Endothelial cell of umbilical vein (primary cell): ENCODE measurements around the gene IGFBP2. TPM values are rescaled to one million over a fixed set of nuclear protein-coding genes. Genes with fewer than 3 reads are reported as not detected.

Experiments used
- BruUV-seq: library from RNA; stranded (reverse); fragments of 400-500 nt; replicated peaks from 2 replicates; lab custom pipeline; 2021; lab: Mats Ljungman, UMichigan
- CTCF ChIA-PET: fragments of 300-600, 350-600 bp; sonication (Branson Sonifier 250); formaldehyde crosslinking; loops from one replicate; lab custom pipeline; 2021; ENCODE audit warnings: antibody characterized with exemption, inconsistent platforms; lab: Charles Lee
- POLR2A ChIA-PET: fragments of 300-600, 350-600 bp; sonication (Branson Sonifier 250); formaldehyde crosslinking; loops from one replicate; lab custom pipeline; 2021; ENCODE audit warnings: antibody characterized with exemption, inconsistent platforms; lab: Charles Lee
- DNase-seq: peaks from one replicate; pipeline ENCODE4 v3.0.0-alpha.2; 2011; ENCODE audit warnings: low read depth, low spot score
- FAIRE-seq: peaks from 2 replicates; lab custom pipeline; 2011; peaks lifted over from hg19 to GRCh38; lab: Jason Lieb, UNC
- H2AFZ ChIP-seq: 2 replicates; pipeline ENCODE4 v1.6.0; 2012; ENCODE audit warnings: low read depth, low read length, control low read depth, inconsistent platforms
- H3K27ac ChIP-seq: 2 replicates; pipeline ENCODE4 v1.5.1; 2011; ENCODE audit warnings: low read depth, mild to moderate bottlenecking, control low read depth, low read length, moderate library complexity; ENCODE audit not compliant: insufficient read depth
- H3K27me3 ChIP-seq, 2 experiments: 2 replicates each; pipeline versions ENCODE4 v1.6.0 to v1.6.1; 2011; ENCODE audit warnings: low read length in 2 of 2, mixed read lengths in 1 of 2; ENCODE audit not compliant: control insufficient read depth in 2 of 2, insufficient read depth in 2 of 2
- H3K36me3 ChIP-seq, 2 experiments: 2 replicates in 1 of 2; 3 replicates in 1 of 2; pipeline ENCODE4 v1.5.1; 2011; ENCODE audit warnings: low read length in 2 of 2, mild to moderate bottlenecking in 1 of 2, moderate library complexity in 1 of 2; ENCODE audit not compliant: control insufficient read depth in 2 of 2, insufficient read depth in 2 of 2; ENCODE audit errors: extremely low read depth in 1 of 2
- H3K4me1 ChIP-seq: 3 replicates; pipeline ENCODE4 v1.5.1; 2011; ENCODE audit warnings: mild to moderate bottlenecking, low read length; ENCODE audit not compliant: control insufficient read depth, insufficient read depth; ENCODE audit errors: extremely low read depth
- H3K4me2 ChIP-seq: 2 replicates; pipeline ENCODE4 v1.6.1; 2011; ENCODE audit warnings: low read length, control low read depth, mixed read lengths; ENCODE audit not compliant: insufficient read depth
- H3K4me3 ChIP-seq, 3 experiments: fragments of 200-600 bp in 1 of 3; sonication (generic), shearing (Covaris generic) in 1 of 3; replicated peaks in 1 of 3; 2 replicates each; pipeline ENCODE4 v1.5.1; 2011 to 2016; ENCODE audit warnings: control low read depth in 3 of 3, low read length in 3 of 3, mild to moderate bottlenecking in 2 of 3, inconsistent platforms in 1 of 3, low read depth in 1 of 3, moderate library complexity in 1 of 3; ENCODE audit not compliant: insufficient read depth in 1 of 3
- H3K79me2 ChIP-seq: 2 replicates; pipeline ENCODE4 v1.6.0; 2012; ENCODE audit warnings: low read length, inconsistent platforms; ENCODE audit not compliant: control insufficient read depth, insufficient read depth
- H3K9ac ChIP-seq: replicated peaks from 2 replicates; pipeline ENCODE3; 2011; ENCODE audit warnings: low read length, control low read depth; ENCODE audit not compliant: insufficient read depth; ENCODE audit errors: extremely low read depth
- H3K9me1 ChIP-seq: replicated peaks from 3 replicates; pipeline ENCODE4 v1.6.0; 2011; ENCODE audit warnings: mild to moderate bottlenecking, low read length; ENCODE audit not compliant: control insufficient read depth, insufficient read depth; ENCODE audit errors: extremely low read depth
- H3K9me3 ChIP-seq: replicated peaks from 2 replicates; pipeline ENCODE4 v1.5.1; 2012; ENCODE audit warnings: low read length, inconsistent platforms; ENCODE audit not compliant: control insufficient read depth, insufficient read depth
- H4K20me1 ChIP-seq: replicated peaks from 2 replicates; pipeline ENCODE3; 2011; ENCODE audit warnings: mild to moderate bottlenecking, low read length; ENCODE audit not compliant: control insufficient read depth, insufficient read depth; ENCODE audit errors: extremely low read depth
- CTCF ChIP-seq, 2 donors: IDR thresholded peaks; 1 replicate in 1 of 2; 2 replicates in 1 of 2; pipeline ENCODE4 v1.5.1; 2011; ENCODE audit warnings: low read length in 2 of 2, mild to moderate bottlenecking in 2 of 2, moderate library complexity in 2 of 2, control low read depth in 1 of 2, inconsistent platforms in 1 of 2, low read depth in 1 of 2; ENCODE audit not compliant: insufficient read depth in 1 of 2; ENCODE audit errors: extremely low read depth in 1 of 2
- EZH2 ChIP-seq: IDR thresholded peaks from 2 replicates; pipeline ENCODE4 v1.6.1; 2012; ENCODE audit warnings: borderline replicate concordance, low read depth, mild to moderate bottlenecking, moderate library complexity, low read length, inconsistent platforms; ENCODE audit not compliant: severe bottlenecking
- FOS ChIP-seq: IDR thresholded peaks from 2 replicates; pipeline ENCODE4 v1.6.1; 2011; ENCODE audit warnings: mild to moderate bottlenecking, low read length, moderate library complexity, borderline replicate concordance; ENCODE audit not compliant: insufficient read depth
- GATA2 ChIP-seq: IDR thresholded peaks from 2 replicates; pipeline ENCODE4 v1.7.0; 2011; ENCODE audit warnings: low read depth, mild to moderate bottlenecking, moderate library complexity, mixed read lengths, low read length; ENCODE audit not compliant: insufficient read length, insufficient read depth
- JUN ChIP-seq: IDR thresholded peaks from 2 replicates; pipeline ENCODE4 v1.6.1; 2011; ENCODE audit warnings: borderline replicate concordance, low read depth; ENCODE audit not compliant: insufficient read length, insufficient read depth
- MYC ChIP-seq: IDR thresholded peaks from one replicate; pipeline ENCODE4 v1.6.1; 2011; ENCODE audit warnings: mild to moderate bottlenecking, low read depth, low read length
- POLR2A ChIP-seq: IDR thresholded peaks from 2 replicates; pipeline ENCODE4 v1.6.1; 2012; ENCODE audit warnings: low read depth, mild to moderate bottlenecking, control low read depth, low read length
- POLR2AphosphoS5 ChIP-seq: IDR thresholded peaks from 2 replicates; pipeline ENCODE4 v1.6.1; 2012; ENCODE audit warnings: low read depth, mild to moderate bottlenecking, control low read depth, low read length, moderate library complexity; ENCODE audit not compliant: insufficient read depth
- dilution Hi-C: fragments of 300-500 bp; cut with MboI; formaldehyde crosslinking; loops from one replicate; pipeline ENCODE4 v1.15.0; 2019; ENCODE audit warnings: low sequenced_read_pairs; ENCODE audit not compliant: extremely low pct_ligation_motif_present
- intact Hi-C: fragments of 100-400 bp; cut with micrococcal nuclease; formaldehyde crosslinking; loops from one replicate; pipeline ENCODE4 v1.10.0; 2022
- polyA plus RNA-seq, 4 experiments: library from polyadenylated mRNA; depleted of rRNA in 3 of 4; stranded (reverse) in 3 of 4; unstranded in 1 of 4; fragments of >200 nt; gene quantifications; 2 replicates each; pipeline versions ENCODE4 v1.2.1 to v1.2.3, GENCODE V29; 2011 to 2012; ENCODE audit warnings: missing spikeins in 1 of 4
- total RNA-seq: library from RNA; stranded (reverse); gene quantifications from 2 replicates; pipeline ENCODE4 v1.2.3, GENCODE V29; 2021
- TF ChIP-seq, protein P1 (sequence below): IDR thresholded peaks from 2 replicates; pipeline ENCODE4 v1.6.1; 2011; ENCODE audit not compliant: insufficient read depth, insufficient read length

The IGFBP2 gene
- total and polyA plus RNA-seq, 2 donors (not counting 3 experiments of a cell fraction or from before 2014, with no cell fraction given): 212 to 261 TPM

- H3K9me3 ChIP-seq: no peaks in the 10 kb centered on the region
- TF ChIP-seq GATA2 (no peak), POLR2AphosphoS5 (no peak), JUN (no peak), MYC (no peak), CTCF (IDR thresholded peaks at IDR 0.05; ENCODE audit: extremely low read depth in 1 of 2, insufficient read depth in 1 of 2, low read depth in 1 of 2, low read length in 2 of 2) (no peak), FOS (no peak), POLR2A (no peak), EZH2 (no peak)
- TF ChIP-seq, protein P1, sequence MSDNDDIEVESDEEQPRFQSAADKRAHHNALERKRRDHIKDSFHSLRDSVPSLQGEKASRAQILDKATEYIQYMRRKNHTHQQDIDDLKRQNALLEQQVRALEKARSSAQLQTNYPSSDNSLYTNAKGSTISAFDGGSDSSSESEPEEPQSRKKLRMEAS: no peak
- no peaks in the 10 kb centered on the region for H3K9me1 ChIP-seq
- ChIA-PET CTCF (interaction anchor here (2.1 kb wide), 1 partner anchor 66 kb away, joined by 5 read pairs; no protein-coding TSS in a partner anchor), POLR2A (no interaction called here)
- BruUV-seq: no TSS peak
- H3K27me3 ChIP-seq: peaks cover 11 to 13% of the 10 kb centered on the region in 2 experiments
- H3K9ac ChIP-seq: no peak overlapping the region
- no peaks in the 10 kb centered on the region for H3K36me3 ChIP-seq
- DNase-seq (no peak), FAIRE-seq (no peak)
- intact Hi-C loops (no loop called here), dilution Hi-C loops (no loop called here)
- no peak overlapping the region for H3K4me3 ChIP-seq
- no peak overlapping the region for H3K4me2 ChIP-seq
- H2AFZ ChIP-seq: no peak overlapping the region
- H4K20me1 ChIP-seq: no peaks in the 10 kb centered on the region
- no peaks in the 10 kb centered on the region for H3K4me1 ChIP-seq
- no peak overlapping the region for H3K27ac ChIP-seq
- no peaks in the 10 kb centered on the region for H3K79me2 ChIP-seq
Observed at GRCh38 chr2:216585441-216585840, 47.8 kb upstream of the IGFBP2 start.
